HG03196 (cell line): ENCODE measurements around the gene MAP2.

ENCODE experiments used
- ATAC-seq: cut with Tn5 transposase; IDR thresholded peaks from one replicate; pipeline ENCODE4 v1.9.1; 2021; ENCODE audit not compliant: unreplicated experiment

The MAP2 gene

GRCh38 chr2:209642146-209642820, 218.4 kb downstream of the MAP2 start:
- no peak for ATAC-seq

- no peak for ATAC-seq
Observed at GRCh38 chr2:209644842-209645241, 221.0 kb downstream of the MAP2 start.

GRCh38 chr2:209648714-209649113, 224.9 kb downstream of the MAP2 start:
- ATAC-seq = no peak

DNA sequence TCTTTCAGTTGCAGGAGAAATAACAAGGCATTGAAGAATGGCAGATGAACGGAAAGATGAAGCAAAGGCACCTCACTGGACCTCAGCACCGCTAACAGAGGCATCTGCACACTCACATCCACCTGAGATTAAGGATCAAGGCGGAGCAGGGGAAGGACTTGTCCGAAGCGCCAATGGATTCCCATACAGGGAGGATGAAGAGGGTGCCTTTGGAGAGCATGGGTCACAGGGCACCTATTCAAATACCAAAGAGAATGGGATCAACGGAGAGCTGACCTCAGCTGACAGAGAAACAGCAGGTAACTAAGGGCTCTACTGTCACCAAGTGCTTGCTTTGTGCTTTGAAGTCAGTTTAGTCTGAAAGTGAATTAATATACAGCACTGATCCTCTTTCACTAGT, 229.3 kb downstream of the MAP2 start:
- no peak for ATAC-seq

DNA sequence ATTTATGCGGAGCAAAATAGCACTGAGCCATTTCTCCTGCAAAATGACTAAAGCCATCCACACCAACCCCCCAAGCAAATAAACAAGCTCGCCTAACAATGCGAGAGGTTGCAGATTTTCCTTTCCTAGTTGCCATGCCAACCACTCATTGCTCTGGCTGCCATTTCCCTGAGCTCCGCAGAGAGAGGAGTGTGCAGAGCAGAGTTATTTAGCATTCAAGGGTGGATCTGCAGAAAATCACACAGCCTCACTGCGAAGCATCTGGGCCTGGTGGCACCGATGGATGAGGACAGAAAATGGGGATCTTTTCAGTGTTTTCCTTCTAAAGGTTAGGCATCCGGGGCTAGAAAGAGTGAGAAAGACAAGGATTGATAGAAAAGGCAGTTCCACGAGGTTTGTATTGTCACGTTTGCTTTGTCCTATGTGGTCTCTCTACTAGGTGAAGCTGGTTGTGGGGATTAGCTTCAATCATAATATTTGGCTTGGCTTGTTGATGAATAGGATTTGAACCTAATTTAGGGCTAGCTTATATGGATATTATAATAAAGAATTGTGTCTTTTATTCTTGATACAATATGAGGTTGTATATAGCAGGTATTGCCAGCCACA, 237.5 kb downstream of the MAP2 start:
- no peak for ATAC-seq

DNA sequence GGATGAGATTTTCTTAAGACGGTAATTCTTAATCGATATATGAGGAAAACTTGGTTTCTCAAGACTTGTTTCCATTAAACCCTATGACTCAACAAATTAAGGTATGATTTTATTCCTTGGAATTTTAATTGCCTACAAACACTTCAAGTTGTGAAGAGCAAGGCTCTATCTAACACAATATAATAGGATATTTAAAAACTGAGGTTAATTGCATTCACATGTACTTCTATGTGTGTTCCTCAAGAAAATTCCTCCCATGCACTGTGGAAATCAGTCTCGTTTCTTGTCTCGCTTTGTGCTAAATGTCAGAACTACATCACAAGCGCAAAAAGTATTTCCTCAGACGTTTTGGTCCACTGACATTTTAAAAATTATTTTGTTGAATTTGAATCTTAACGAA, 238.2 kb downstream of the MAP2 start:
- no peak for ATAC-seq

GRCh38 chr2:209663139-209663538, 239.3 kb downstream of the MAP2 start:
- no peak for ATAC-seq

DNA sequence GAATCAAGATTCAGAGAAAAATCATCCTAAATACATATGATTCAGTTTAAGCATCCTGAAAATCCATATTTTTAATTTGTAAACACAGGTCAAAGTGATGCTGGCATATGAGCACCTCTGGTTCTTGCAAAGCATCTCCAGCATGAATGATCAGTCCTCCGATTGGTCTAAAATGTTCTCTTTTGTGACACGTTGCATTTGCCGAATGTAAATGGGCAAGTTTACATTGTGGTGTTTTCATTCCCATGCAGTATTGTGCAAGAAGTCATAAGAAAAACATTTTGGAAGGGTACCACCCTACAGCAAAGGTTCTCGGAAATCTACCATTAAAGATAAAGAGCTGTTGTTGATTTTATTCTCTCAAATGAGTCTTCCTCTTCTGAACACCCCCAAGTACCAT, 239.8 kb downstream of the MAP2 start:
- ATAC-seq = no peak

DNA sequence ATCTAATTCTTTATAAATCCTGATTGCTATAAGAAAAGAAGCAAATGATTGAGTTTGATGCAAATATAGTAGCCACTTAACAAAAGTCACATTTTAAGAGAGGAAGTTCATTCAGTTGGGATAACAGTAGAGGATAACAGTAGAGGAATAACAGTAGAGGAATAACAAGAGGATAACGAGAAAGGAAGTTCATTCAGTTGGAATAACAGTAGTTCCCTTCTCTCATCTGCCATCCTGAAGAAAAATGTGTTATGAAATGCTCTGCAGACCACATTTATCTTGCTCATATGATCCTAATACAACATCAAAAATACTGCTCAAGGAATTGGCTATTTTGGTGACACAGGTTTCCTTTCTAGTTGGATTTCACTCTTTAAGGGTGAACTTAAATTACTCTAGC, 242.4 kb downstream of the MAP2 start:
- no peak for ATAC-seq

DNA sequence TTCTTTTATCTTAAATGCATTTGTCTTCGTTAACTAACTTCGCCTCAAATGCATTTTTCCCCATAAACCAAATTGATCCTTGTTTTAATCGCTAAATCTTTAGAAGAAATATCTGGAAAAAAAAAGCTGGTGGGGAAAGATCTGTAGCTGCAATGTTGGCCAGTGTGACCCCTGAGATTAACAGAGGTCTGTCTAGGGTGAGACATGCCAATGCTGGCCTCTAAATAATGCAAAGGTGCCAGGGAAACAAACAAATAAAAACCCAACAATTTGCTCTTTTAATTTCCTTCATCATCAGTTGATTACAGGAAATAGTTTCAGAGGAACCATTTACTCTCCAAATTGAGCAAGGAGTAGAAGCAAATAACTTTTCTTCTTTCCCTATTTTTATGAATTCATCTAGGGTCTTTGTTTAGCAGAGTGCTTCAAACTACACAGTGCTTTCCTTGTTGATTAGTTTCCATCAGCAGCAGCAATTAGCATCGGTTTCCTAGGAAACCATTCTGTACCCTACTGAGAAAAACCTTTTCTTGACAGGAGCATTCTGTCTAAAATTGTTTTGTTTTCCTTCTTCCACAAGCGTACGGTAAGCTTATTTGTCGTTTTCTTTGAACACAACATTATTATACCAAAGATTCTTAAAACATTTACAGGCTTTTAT, 247.3 kb downstream of the MAP2 start:
- no peak for ATAC-seq

- ATAC-seq = no peak
Observed at GRCh38 chr2:209673811-209674210, 250.0 kb downstream of the MAP2 start.

- no peak for ATAC-seq
Observed at GRCh38 chr2:209680596-209680995, 256.7 kb downstream of the MAP2 start.

DNA sequence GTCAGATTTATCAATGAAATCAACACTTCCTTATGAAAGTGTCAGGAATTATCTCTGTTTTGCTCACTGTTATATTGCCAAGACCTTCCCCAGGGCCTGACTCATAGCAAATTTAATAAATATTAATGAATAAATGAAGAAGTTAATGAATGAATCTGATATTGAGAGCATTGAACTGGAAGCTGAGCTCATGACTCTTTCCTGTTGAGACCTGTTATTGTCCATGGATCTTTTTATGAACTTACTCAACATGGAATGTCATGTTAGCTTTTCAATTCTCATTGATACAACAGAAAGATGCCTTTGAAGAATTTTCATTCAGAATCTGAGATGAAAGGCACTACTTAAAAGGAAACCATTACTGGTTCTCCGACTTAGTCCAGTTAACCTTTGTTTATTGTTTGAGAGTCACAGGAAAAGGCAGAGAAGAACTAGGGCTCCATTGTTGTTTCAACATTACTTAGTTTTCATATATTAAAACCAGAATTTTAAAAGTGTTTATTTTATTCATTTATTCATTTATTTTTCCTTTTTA, 257.4 kb downstream of the MAP2 start:
- ATAC-seq = no peak

GRCh38 chr2:209682646-209683045, 258.8 kb downstream of the MAP2 start:
- ATAC-seq = no peak

GRCh38 chr2:209685340-209685739, 261.5 kb downstream of the MAP2 start:
- no peak for ATAC-seq

DNA sequence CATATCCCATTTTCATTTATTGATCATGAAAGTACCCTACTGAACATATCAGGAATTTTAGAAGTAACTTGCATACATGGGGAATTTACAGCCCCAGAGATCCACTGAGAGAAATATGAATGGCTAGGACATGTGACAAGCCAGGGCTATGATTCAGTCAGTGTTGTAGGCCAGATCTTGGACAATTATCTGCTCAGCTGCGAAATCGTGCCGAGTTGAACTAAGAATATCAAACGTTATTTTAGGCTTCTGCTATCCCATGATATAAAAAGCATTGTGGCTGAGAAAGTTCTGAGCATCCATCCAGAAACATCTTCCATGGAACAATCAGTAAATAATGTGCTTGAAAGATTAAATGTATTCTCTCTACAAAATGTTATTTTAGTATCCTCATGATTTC, 262.1 kb downstream of the MAP2 start:
- ATAC-seq = no peak

DNA sequence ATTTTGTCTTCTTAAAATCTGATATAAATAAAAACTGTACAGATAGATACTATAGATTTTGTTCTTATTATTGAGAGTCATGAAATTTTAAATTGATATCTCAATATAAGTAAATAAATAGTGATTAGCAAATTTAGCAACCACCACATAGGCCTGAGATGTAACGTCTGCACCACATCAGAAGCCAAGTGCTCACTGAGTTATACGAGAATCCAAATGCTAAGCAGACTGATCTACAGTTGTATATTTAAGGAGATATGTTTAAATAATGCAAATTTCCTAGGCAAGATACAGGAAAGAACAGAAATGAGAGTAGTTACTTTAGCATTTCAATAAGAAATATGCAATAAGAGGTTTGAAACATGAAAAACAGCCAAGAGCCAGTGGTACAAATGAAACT, 262.6 kb downstream of the MAP2 start:
- ATAC-seq = no peak

- no peak for ATAC-seq
Observed at GRCh38 chr2:209687323-209687969, 263.6 kb downstream of the MAP2 start.

- ATAC-seq = no peak
Observed at GRCh38 chr2:209688385-209688784, 264.5 kb downstream of the MAP2 start.

DNA sequence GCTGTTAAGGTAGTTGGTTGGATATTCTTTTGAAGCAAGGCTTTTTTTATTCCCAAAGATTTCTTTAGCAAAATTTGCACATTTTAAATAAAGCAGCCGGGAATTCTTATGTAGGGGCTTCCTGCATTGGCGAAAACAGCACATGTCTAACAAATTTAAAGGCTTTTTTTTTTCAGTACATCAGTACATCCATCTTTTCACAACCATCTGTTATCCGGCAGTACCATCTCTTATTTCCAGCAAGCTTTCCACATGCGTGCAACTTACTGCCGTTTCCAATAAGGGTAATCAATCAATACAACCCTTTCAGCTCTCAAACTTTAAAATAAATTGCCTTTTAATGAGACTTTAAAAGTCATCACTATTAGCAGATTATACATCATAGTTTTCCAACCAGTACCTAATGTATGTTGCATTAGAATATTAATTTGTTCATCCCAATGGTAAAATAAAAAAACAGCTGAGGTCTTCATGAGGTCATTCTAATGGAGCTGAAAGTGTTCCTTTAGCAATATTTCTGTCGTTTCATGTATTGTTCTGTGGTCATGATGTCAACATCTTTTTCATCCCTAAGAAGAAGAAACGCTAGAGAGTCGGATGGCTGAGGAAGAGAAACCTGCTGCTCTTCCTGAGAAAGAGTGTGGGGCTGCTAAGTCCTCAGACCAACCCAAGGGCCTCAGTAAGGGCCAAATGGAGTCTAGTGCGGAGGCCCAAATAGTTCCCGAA, 266.3 kb downstream of the MAP2 start:
- ATAC-seq = no peak

- no peak for ATAC-seq
Observed at GRCh38 chr2:209694748-209695147, 270.9 kb downstream of the MAP2 start.
